ENCODE results near the gene YARS1.

YARS1 gene

GRCh38 chr1:32817159-32817814 is at the start of gene YARS1, which contains the start of gene S100PBP:
TSS of gene YARS1 (minus strand) at chr1:32817358. CDS start at chr1:32817244, 114 bp downstream.
TSS of gene S100PBP (plus strand) at chr1:32817653. CDS start at chr1:32826100, 8,447 bp downstream.
- peak; percentile 95 for DNase-seq

GRCh38 chr1:32865639-32866405 is 48.7 kb upstream of the YARS1 start:
- no peak for DNase-seq

- DNase-seq: no peak
These were observed 47.3 kb upstream of the YARS1 start for GRCh38 chr1:32864375-32865019.

GRCh38 chr1:32863881-32864245 is 46.7 kb upstream of the YARS1 start:
- DNase-seq: no peak

- DNase-seq: no peak
These were observed 46.2 kb upstream of the YARS1 start for GRCh38 chr1:32863218-32863880.

- DNase-seq: no peak
These were observed 44.9 kb upstream of the YARS1 start for GRCh38 chr1:32861904-32862695.

- no peak for DNase-seq
These were observed 43.4 kb upstream of the YARS1 start for GRCh38 chr1:32860566-32860965.

GRCh38 chr1:32859915-32860314 is 42.8 kb upstream of the YARS1 start:
- no peak for DNase-seq

- no peak for DNase-seq
These were observed 41.6 kb upstream of the YARS1 start for GRCh38 chr1:32858791-32859190.

- DNase-seq: no peak
These were observed 41.0 kb upstream of the YARS1 start for GRCh38 chr1:32858136-32858535.

GRCh38 chr1:32855861-32856617 is 38.9 kb upstream of the YARS1 start:
- DNase-seq: no peak

- DNase-seq: no peak
These were observed 31.4 kb upstream of the YARS1 start for GRCh38 chr1:32848354-32849063.

GRCh38 chr1:32831878-32832277 is 14.7 kb upstream of the YARS1 start:
- no peak for DNase-seq

GRCh38 chr1:32830092-32830852 is 13.1 kb upstream of the YARS1 start:
- DNase-seq: no peak

- DNase-seq: no peak
These were observed 11.2 kb upstream of the YARS1 start for GRCh38 chr1:32828341-32828740.

- DNase-seq: no peak
These were observed 8.0 kb upstream of the YARS1 start for GRCh38 chr1:32825181-32825580.

GRCh38 chr1:32818804-32819541 is 1.8 kb upstream of the YARS1 start:
- no peak for DNase-seq

- no peak for DNase-seq
These were observed 943 bp upstream of the YARS1 start for GRCh38 chr1:32817815-32818786.
